Measurements from ENCODE around the gene DAB1.

Gene DAB1

DNA sequence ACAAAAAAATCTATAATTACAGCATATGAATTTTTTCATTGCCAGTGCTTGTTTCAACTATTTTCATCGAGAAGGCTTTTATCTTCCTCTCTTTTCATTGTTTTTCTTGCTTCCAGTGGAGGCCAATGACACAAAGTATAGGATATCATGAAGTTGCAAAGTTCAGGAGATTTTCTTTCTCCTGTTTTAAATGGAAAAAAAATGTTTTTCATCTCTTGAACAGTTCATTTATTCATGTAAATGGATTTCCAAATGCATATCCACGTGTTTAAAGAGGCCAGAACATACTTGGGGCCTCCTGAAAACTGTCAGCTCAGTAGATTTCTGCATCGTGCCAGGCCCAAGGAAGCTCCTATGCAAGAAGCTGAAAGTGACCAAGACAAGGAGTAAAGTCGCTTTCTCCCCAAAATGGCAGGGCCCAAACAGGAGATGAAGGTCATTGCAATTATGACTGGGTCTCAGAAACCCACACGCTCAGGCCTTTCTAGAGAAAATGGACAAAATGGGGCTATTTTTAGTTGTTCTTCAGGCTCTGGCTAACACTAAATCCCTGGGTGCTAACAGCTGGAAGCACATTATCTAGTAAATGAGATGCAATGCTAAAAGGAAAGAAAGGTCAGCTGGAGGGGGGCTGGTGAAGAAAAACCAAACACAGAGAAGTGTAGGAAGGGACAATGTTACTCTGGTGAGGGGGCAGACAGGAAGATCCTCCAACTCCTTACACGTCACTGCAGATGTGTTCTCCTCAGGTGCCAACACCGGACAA is 321.1 kb downstream of the DAB1 start:
- H3K79me2 ChIP-seq (ENCODE audit: insufficient read depth, low read length), result no peaks in the 10 kb centered on the region
- no peaks in the 10 kb centered on the region for H3K9me2 ChIP-seq (replicated peaks; ENCODE audit: insufficient read depth, low read length)
- no peaks in the 10 kb centered on the region for H3K9me3 ChIP-seq (ENCODE audit: insufficient read depth, low read length)
- H3K27me3 ChIP-seq (ENCODE audit: low read length), result no peaks in the 10 kb centered on the region
- no peak overlapping the region for H3K4me2 ChIP-seq (ENCODE audit: low read depth, low read length, poor library complexity, severe bottlenecking)
- no peak overlapping the region for H3K9ac ChIP-seq (ENCODE audit: low read length)
- TF ChIP-seq, protein P1, sequence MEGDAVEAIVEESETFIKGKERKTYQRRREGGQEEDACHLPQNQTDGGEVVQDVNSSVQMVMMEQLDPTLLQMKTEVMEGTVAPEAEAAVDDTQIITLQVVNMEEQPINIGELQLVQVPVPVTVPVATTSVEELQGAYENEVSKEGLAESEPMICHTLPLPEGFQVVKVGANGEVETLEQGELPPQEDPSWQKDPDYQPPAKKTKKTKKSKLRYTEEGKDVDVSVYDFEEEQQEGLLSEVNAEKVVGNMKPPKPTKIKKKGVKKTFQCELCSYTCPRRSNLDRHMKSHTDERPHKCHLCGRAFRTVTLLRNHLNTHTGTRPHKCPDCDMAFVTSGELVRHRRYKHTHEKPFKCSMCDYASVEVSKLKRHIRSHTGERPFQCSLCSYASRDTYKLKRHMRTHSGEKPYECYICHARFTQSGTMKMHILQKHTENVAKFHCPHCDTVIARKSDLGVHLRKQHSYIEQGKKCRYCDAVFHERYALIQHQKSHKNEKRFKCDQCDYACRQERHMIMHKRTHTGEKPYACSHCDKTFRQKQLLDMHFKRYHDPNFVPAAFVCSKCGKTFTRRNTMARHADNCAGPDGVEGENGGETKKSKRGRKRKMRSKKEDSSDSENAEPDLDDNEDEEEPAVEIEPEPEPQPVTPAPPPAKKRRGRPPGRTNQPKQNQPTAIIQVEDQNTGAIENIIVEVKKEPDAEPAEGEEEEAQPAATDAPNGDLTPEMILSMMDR (IDR thresholded peaks at IDR 0.05; ENCODE audit: insufficient read depth, low read length, poor library complexity, severe bottlenecking), result no peak
- TF ChIP-seq EZH2phosphoT487 (conservative IDR thresholded peaks at IDR 0.05; ENCODE audit: low read length), result no peak
- H3F3A ChIP-seq (ENCODE audit: insufficient read depth), result no peaks in the 10 kb centered on the region
- no peaks in the 10 kb centered on the region for H4K20me1 ChIP-seq (ENCODE audit: low read depth, low read length)
- H3K4me3 ChIP-seq (ENCODE audit: insufficient read depth, low read length, poor library complexity, severe bottlenecking), result no peak overlapping the region
- no peaks in the 10 kb centered on the region for H3K36me3 ChIP-seq (ENCODE audit: low read length)
- no peak overlapping the region for H3K27ac ChIP-seq (ENCODE audit: low read depth, low read length)
- H2AFZ ChIP-seq (ENCODE audit: low read depth, low read length, severe bottlenecking), result no peak overlapping the region

DNA sequence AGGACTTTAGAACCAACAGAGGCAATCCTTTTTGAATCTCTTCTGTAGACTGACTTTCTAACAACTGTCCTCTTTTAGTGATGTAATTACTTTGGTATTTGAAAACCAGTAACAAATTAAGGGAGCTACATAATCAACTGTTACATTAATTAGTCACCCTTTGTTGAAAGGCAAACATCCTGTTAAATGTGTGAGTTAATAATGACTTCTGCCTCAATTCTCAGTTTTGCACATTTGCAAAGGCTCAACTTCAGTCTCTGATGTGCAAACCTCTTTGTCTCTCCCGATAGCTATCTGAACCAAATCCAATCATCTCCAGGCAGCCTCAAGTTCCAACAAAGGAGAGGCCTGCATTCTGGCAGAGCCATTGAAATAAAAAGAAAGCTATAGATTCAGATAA is 322.7 kb downstream of the DAB1 start:
- no peak overlapping the region for H3K4me3 ChIP-seq (ENCODE audit: insufficient read depth, low read length, poor library complexity, severe bottlenecking)
- H3F3A ChIP-seq (ENCODE audit: insufficient read depth), result no peaks in the 10 kb centered on the region
- H3K27me3 ChIP-seq (ENCODE audit: low read length), result no peaks in the 10 kb centered on the region
- H3K79me2 ChIP-seq (ENCODE audit: insufficient read depth, low read length), result no peaks in the 10 kb centered on the region
- no peaks in the 10 kb centered on the region for H3K9me3 ChIP-seq (ENCODE audit: insufficient read depth, low read length)
- no peaks in the 10 kb centered on the region for H4K20me1 ChIP-seq (ENCODE audit: low read depth, low read length)
- H2AFZ ChIP-seq (ENCODE audit: low read depth, low read length, severe bottlenecking), result no peak overlapping the region
- H3K36me3 ChIP-seq (ENCODE audit: low read length), result no peaks in the 10 kb centered on the region
- no peak for TF ChIP-seq EZH2phosphoT487 (conservative IDR thresholded peaks at IDR 0.05; ENCODE audit: low read length)
- TF ChIP-seq, protein P1 (IDR thresholded peaks at IDR 0.05; ENCODE audit: insufficient read depth, low read length, poor library complexity, severe bottlenecking), result no peak
- no peaks in the 10 kb centered on the region for H3K9me2 ChIP-seq (replicated peaks; ENCODE audit: insufficient read depth, low read length)
- H3K27ac ChIP-seq (ENCODE audit: low read depth, low read length), result no peak overlapping the region
- H3K4me2 ChIP-seq (ENCODE audit: low read depth, low read length, poor library complexity, severe bottlenecking), result no peak overlapping the region
- no peak overlapping the region for H3K9ac ChIP-seq (ENCODE audit: low read length)

DNA sequence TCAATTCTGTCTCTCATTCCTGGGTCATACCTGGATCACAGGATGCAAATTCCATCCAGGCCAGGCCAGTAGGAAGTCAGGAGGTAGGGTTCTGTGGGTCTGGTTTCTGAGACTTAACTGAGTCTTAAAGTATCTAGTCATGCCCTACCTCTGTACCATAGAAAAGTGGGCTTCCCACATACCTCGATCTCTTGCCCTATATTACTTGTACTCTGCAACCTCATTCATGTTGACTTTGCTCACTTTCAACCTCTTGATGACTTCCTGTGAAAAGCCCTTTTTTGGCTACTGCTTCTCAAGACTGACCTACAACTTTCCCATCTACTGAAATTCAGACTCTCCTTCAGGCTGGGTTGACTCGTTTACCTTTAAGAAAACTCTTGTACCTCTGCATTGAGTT is 329.1 kb downstream of the DAB1 start:
- H3K36me3 ChIP-seq (ENCODE audit: low read length), result no peaks in the 10 kb centered on the region
- H3K79me2 ChIP-seq (ENCODE audit: insufficient read depth, low read length), result no peaks in the 10 kb centered on the region
- no peak overlapping the region for H2AFZ ChIP-seq (ENCODE audit: low read depth, low read length, severe bottlenecking)
- H3K9me2 ChIP-seq (replicated peaks; ENCODE audit: insufficient read depth, low read length), result no peaks in the 10 kb centered on the region
- H3K9me3 ChIP-seq (ENCODE audit: insufficient read depth, low read length), result no peaks in the 10 kb centered on the region
- TF ChIP-seq EZH2phosphoT487 (conservative IDR thresholded peaks at IDR 0.05; ENCODE audit: low read length), result no peak
- TF ChIP-seq, protein P1 (IDR thresholded peaks at IDR 0.05; ENCODE audit: insufficient read depth, low read length, poor library complexity, severe bottlenecking), result no peak
- H3F3A ChIP-seq (ENCODE audit: insufficient read depth), result no peaks in the 10 kb centered on the region
- H3K4me3 ChIP-seq (ENCODE audit: insufficient read depth, low read length, poor library complexity, severe bottlenecking), result no peak overlapping the region
- H3K4me2 ChIP-seq (ENCODE audit: low read depth, low read length, poor library complexity, severe bottlenecking), result no peak overlapping the region
- no peak overlapping the region for H3K9ac ChIP-seq (ENCODE audit: low read length)
- no peaks in the 10 kb centered on the region for H3K27me3 ChIP-seq (ENCODE audit: low read length)
- no peak overlapping the region for H3K27ac ChIP-seq (ENCODE audit: low read depth, low read length)
- H4K20me1 ChIP-seq (ENCODE audit: low read depth, low read length), result no peaks in the 10 kb centered on the region
